Measurements from ENCODE around the gene ZBTB2. TPM values are rescaled to one million over a fixed set of nuclear protein-coding genes. Genes with fewer than 3 reads are reported as not detected.

ZBTB2 gene
- total and polyA plus RNA-seq, 10 of the 15 experiments (the other 5 are each of a cell fraction or from before 2014, with no cell fraction given), result 4.2 to 21.9 (median 15.0) TPM

DNA sequence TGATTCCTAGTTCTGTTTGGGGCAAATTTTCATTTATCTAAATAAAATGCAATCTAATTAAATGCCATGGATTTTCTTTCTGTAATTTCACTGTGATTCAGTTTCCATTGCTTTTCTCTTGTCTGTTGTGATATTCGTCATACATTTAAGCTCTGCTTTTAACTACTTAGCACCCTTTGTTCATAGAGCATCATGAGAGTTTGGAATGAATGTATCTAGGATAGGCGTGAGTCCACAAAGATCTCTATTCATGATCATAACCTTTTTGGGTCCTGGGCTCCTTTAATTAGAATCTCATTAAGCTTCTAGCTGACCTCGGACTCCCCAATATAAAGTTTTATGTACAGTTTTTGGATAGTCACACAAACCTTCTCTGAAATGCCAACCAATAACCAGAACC, 32.9 kb downstream of the ZBTB2 start:
- RAD21 ChIA-PET (ENCODE audit: unreplicated experiment), result interaction anchor here (0.6 kb wide), 1 partner anchor 117 kb away, joined by 4 read pairs; no protein-coding TSS in a partner anchor
- TF ChIP-seq RB1 (IDR thresholded peaks at IDR 0.05; ENCODE audit: borderline replicate concordance), result no peak
- no peak for TF ChIP-seq BCL11A (IDR thresholded peaks at IDR 0.05; ENCODE audit: low read depth, low read length)
- TF ChIP-seq, protein P1, sequence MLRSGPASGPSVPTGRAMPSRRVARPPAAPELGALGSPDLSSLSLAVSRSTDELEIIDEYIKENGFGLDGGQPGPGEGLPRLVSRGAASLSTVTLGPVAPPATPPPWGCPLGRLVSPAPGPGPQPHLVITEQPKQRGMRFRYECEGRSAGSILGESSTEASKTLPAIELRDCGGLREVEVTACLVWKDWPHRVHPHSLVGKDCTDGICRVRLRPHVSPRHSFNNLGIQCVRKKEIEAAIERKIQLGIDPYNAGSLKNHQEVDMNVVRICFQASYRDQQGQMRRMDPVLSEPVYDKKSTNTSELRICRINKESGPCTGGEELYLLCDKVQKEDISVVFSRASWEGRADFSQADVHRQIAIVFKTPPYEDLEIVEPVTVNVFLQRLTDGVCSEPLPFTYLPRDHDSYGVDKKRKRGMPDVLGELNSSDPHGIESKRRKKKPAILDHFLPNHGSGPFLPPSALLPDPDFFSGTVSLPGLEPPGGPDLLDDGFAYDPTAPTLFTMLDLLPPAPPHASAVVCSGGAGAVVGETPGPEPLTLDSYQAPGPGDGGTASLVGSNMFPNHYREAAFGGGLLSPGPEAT (IDR thresholded peaks at IDR 0.05; ENCODE audit: low read depth), result no peak
- TF ChIP-seq, protein P2, sequence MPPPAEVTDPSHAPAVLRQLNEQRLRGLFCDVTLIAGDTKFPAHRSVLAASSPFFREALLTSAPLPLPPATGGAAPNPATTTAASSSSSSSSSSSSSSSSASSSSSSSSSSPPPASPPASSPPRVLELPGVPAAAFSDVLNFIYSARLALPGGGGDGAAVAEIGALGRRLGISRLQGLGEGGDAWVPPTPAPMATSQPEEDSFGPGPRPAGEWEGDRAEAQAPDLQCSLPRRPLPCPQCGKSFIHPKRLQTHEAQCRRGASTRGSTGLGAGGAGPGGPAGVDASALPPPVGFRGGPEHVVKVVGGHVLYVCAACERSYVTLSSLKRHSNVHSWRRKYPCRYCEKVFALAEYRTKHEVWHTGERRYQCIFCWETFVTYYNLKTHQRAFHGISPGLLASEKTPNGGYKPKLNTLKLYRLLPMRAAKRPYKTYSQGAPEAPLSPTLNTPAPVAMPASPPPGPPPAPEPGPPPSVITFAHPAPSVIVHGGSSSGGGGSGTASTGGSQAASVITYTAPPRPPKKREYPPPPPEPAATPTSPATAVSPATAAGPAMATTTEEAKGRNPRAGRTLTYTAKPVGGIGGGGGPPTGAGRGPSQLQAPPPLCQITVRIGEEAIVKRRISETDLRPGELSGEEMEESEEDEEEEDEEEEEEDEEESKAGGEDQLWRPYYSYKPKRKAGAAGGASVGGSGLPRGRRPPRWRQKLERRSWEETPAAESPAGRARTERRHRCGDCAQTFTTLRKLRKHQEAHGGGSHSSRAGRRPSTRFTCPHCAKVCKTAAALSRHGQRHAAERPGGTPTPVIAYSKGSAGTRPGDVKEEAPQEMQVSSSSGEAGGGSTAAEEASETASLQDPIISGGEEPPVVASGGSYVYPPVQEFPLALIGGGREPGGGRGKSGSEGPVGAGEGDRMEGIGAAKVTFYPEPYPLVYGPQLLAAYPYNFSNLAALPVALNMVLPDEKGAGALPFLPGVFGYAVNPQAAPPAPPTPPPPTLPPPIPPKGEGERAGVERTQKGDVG (CRISPR knock-in tag; IDR thresholded peaks at IDR 0.05), result no peak
- no peak for TF ChIP-seq ZNF274 (IDR thresholded peaks at IDR 0.05; ENCODE audit: insufficient read depth, insufficient read length)
- TF ChIP-seq, protein P3, sequence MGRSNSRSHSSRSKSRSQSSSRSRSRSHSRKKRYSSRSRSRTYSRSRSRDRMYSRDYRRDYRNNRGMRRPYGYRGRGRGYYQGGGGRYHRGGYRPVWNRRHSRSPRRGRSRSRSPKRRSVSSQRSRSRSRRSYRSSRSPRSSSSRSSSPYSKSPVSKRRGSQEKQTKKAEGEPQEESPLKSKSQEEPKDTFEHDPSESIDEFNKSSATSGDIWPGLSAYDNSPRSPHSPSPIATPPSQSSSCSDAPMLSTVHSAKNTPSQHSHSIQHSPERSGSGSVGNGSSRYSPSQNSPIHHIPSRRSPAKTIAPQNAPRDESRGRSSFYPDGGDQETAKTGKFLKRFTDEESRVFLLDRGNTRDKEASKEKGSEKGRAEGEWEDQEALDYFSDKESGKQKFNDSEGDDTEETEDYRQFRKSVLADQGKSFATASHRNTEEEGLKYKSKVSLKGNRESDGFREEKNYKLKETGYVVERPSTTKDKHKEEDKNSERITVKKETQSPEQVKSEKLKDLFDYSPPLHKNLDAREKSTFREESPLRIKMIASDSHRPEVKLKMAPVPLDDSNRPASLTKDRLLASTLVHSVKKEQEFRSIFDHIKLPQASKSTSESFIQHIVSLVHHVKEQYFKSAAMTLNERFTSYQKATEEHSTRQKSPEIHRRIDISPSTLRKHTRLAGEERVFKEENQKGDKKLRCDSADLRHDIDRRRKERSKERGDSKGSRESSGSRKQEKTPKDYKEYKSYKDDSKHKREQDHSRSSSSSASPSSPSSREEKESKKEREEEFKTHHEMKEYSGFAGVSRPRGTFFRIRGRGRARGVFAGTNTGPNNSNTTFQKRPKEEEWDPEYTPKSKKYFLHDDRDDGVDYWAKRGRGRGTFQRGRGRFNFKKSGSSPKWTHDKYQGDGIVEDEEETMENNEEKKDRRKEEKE (IDR thresholded peaks at IDR 0.05), result no peak
- no peak for TF ChIP-seq FOXM1 (IDR thresholded peaks at IDR 0.05; ENCODE audit: low read depth, low read length)
- 100% methylated on average over 3 of the region's 3 CpGs for WGBS (ENCODE audit: insufficient coverage, insufficient replicate concordance, low lambda C conversion rate, missing lambda C conversion rate)

More for the DNA sequence above, 32.9 kb downstream of the ZBTB2 start:
- ChIA-PET POLR2A (interaction anchor here (0.5 to 0.8 kb wide), 2 partner anchors 8 to 113 kb away, joined by 3 to 4 read pairs; no protein-coding TSS in a partner anchor), CTCF (interaction anchor here (0.6 to 2.0 kb wide), 5 partner anchors 11 to 467 kb away, joined by 3 to 10 read pairs (median 3); no protein-coding TSS in a partner anchor), SMC1A (ENCODE audit: uncharacterized antibody, unreplicated experiment) (no interaction called here)
- H3K4me1 ChIP-seq (ENCODE audit: control insufficient read depth, insufficient read depth, low read length), result no peaks in the 10 kb centered on the region
- no peak overlapping the region for H3K9ac ChIP-seq (ENCODE audit: control insufficient read depth, insufficient read depth, low read length)
- no peak for DNase-seq (ENCODE audit: low read depth, low spot score)
- H3K4me2 ChIP-seq (ENCODE audit: control insufficient read depth, insufficient read depth), result no peak overlapping the region
- H3K36me3 ChIP-seq (ENCODE audit: control insufficient read depth in 2 of 2, insufficient read depth in 2 of 2, low read length in 1 of 2), result no peaks in the 10 kb centered on the region; a peak in 1 of 4 replicates
- H3K27ac ChIP-seq (ENCODE audit: control insufficient read depth, insufficient read depth), result no peak overlapping the region
- no peaks in the 10 kb centered on the region for H3K79me2 ChIP-seq (ENCODE audit: control insufficient read depth, insufficient read depth, low read length)
- H3K9me3 ChIP-seq (replicated peaks; ENCODE audit: control insufficient read depth, insufficient read depth, low read length), result no peaks in the 10 kb centered on the region
- in situ Hi-C loops (cut with MboI), result no loop called here
- H3K4me3 ChIP-seq, result no peak overlapping the region
- no peaks in the 10 kb centered on the region for H3K27me3 ChIP-seq (replicated peaks in 1 of 2; ENCODE audit: control insufficient read depth in 2 of 2, insufficient read depth in 2 of 2, low read length in 1 of 2)
- no peak overlapping the region for H2AFZ ChIP-seq (ENCODE audit: control insufficient read depth, low read depth, low read length)
- no peak for ATAC-seq
- no peaks in the 10 kb centered on the region for H4K20me1 ChIP-seq (ENCODE audit: control insufficient read depth, insufficient read depth)
- no peak for FAIRE-seq
- no TSS peak for BruUV-seq (replicated peaks)
- intact Hi-C loops (cut with micrococcal nuclease; ENCODE audit: unreplicated experiment), result no loop called here
